Measurements from ENCODE around the gene RIF1. TPM values are rescaled to one million over a fixed set of nuclear protein-coding genes. Genes with fewer than 3 reads are reported as not detected.

Gene RIF1
- total and polyA plus RNA-seq, 4 donors: 2.2 to 26.9 (median 12.2) TPM

- H3K4me3 ChIP-seq (ENCODE audit: low read depth in 1 of 3, low read length in 3 of 3): no peak overlapping the region
- H3K27me3 ChIP-seq (ENCODE audit: control insufficient read depth in 4 of 4, insufficient read depth in 4 of 4, low read length in 3 of 4): no peaks in the 10 kb centered on the region
- no peaks in the 10 kb centered on the region for H3K36me3 ChIP-seq (ENCODE audit: control insufficient read depth in 4 of 4, insufficient read depth in 3 of 4, low read depth in 1 of 4, low read length in 3 of 4)
- no peak overlapping the region for H3K27ac ChIP-seq (ENCODE audit: low read depth in 1 of 2, low read length in 2 of 2)
- no peaks in the 10 kb centered on the region for H3K4me1 ChIP-seq (ENCODE audit: control insufficient read depth in 4 of 4, insufficient read depth in 4 of 4, low read length in 3 of 4)
- DNase-seq (ENCODE audit: low spot score): no peak
- H3K9me3 ChIP-seq (ENCODE audit: control insufficient read depth in 4 of 4, low read length in 3 of 4): no peaks in the 10 kb centered on the region
- TF ChIP-seq CTCF (IDR thresholded peaks at IDR 0.05; ENCODE audit: low read depth, low read length, missing input control): no peak
- TF ChIP-seq HNF4G (IDR thresholded peaks at IDR 0.05): no peak
- no peak for TF ChIP-seq SP1 (IDR thresholded peaks at IDR 0.05)
- TF ChIP-seq ZBTB33 (IDR thresholded peaks at IDR 0.05): no peak
- no peak for TF ChIP-seq ATF3 (IDR thresholded peaks at IDR 0.05)
- TF ChIP-seq RXRA (IDR thresholded peaks at IDR 0.05): no peak
- no peak for TF ChIP-seq NR2F2 (IDR thresholded peaks at IDR 0.05)
- TF ChIP-seq REST (IDR thresholded peaks at IDR 0.05): no peak
- no peak for TF ChIP-seq GABPA (IDR thresholded peaks at IDR 0.05 in 1 of 2, conservative IDR thresholded peaks at IDR 0.05 in 1 of 2)
- TF ChIP-seq YY1 (IDR thresholded peaks at IDR 0.05): no peak
- TF ChIP-seq TAF1 (conservative IDR thresholded peaks at IDR 0.05): no peak
- TF ChIP-seq RAD21 (IDR thresholded peaks at IDR 0.05): no peak
- no peak for TF ChIP-seq FOXA2 (IDR thresholded peaks at IDR 0.05)
- TF ChIP-seq EGR1 (IDR thresholded peaks at IDR 0.05; ENCODE audit: low read depth in 2 of 2): no peak
- no peak for TF ChIP-seq FOXA1 (IDR thresholded peaks at IDR 0.05)
- no peak for TF ChIP-seq HNF4A (conservative IDR thresholded peaks at IDR 0.05)
- TF ChIP-seq MAX (IDR thresholded peaks at IDR 0.05): no peak
- no peak overlapping the region for H3K9ac ChIP-seq (ENCODE audit: low read depth in 1 of 2, low read length in 2 of 2)
- 95% methylated on average over 1 of the region's 1 CpG for WGBS
Observed at GRCh38 chr2:151399981-151400380, 9.7 kb upstream of the RIF1 start.

GRCh38 chr2:151401149-151401548, 8.6 kb upstream of the RIF1 start:
- Histone ChIP-seq H3K36me3 (ENCODE audit: control insufficient read depth in 4 of 4, insufficient read depth in 3 of 4, low read depth in 1 of 4, low read length in 3 of 4) (no peaks in the 10 kb centered on the region), H3K9ac (ENCODE audit: low read depth in 1 of 2, low read length in 2 of 2) (no peak overlapping the region), H3K4me1 (ENCODE audit: control insufficient read depth in 4 of 4, insufficient read depth in 4 of 4, low read length in 3 of 4) (no peaks in the 10 kb centered on the region), H3K27ac (ENCODE audit: low read depth in 1 of 2, low read length in 2 of 2) (no peak overlapping the region), H3K9me3 (ENCODE audit: control insufficient read depth in 4 of 4, low read length in 3 of 4) (no peaks in the 10 kb centered on the region), H3K27me3 (ENCODE audit: control insufficient read depth in 4 of 4, insufficient read depth in 4 of 4, low read length in 3 of 4) (no peaks in the 10 kb centered on the region), H3K4me3 (ENCODE audit: low read depth in 1 of 3, low read length in 3 of 3) (no peak overlapping the region)
- DNase-seq (ENCODE audit: low spot score): no peak
- 94% methylated on average over 5 of the region's 5 CpGs for whole genome bisulfite sequencing
- no peak for TF ChIP-seq MAX (IDR thresholded peaks at IDR 0.05)
- no peak for TF ChIP-seq TAF1 (conservative IDR thresholded peaks at IDR 0.05)
- TF ChIP-seq HNF4A (conservative IDR thresholded peaks at IDR 0.05): no peak
